Measurements from ENCODE around the gene KRCC1.

DNA sequence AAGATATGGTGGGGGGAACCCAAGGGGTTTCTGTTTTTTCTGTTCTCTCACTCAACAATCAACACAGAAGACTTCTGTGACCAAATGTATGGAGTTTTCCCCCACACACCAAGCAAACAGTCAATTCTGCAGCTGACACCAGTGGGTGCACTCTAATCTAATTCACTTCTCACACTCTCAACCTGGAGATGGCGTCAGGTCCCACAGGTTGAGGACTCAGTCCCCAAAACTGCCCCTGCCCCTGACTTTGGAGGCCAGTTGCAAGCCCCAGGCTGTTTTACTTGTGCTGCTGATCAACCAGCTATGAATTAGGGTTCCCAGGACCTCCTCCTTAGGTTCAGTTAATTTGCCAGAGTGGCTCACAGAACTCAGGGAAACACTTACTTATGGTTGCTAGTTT is 45.4 kb downstream of the KRCC1 start:
- TF ChIP-seq, protein P1, sequence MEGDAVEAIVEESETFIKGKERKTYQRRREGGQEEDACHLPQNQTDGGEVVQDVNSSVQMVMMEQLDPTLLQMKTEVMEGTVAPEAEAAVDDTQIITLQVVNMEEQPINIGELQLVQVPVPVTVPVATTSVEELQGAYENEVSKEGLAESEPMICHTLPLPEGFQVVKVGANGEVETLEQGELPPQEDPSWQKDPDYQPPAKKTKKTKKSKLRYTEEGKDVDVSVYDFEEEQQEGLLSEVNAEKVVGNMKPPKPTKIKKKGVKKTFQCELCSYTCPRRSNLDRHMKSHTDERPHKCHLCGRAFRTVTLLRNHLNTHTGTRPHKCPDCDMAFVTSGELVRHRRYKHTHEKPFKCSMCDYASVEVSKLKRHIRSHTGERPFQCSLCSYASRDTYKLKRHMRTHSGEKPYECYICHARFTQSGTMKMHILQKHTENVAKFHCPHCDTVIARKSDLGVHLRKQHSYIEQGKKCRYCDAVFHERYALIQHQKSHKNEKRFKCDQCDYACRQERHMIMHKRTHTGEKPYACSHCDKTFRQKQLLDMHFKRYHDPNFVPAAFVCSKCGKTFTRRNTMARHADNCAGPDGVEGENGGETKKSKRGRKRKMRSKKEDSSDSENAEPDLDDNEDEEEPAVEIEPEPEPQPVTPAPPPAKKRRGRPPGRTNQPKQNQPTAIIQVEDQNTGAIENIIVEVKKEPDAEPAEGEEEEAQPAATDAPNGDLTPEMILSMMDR (IDR thresholded peaks at IDR 0.05; ENCODE audit: insufficient read depth, low read length, poor library complexity, severe bottlenecking) = no peak
- TF ChIP-seq EZH2phosphoT487 (conservative IDR thresholded peaks at IDR 0.05; ENCODE audit: low read length) = no peak

All from SU-DHL-6 (cell line).